HG03139 (cell line): ENCODE data around the gene THEM4.
"Not testable (repeated sequence)": the region's sequence is repeated elsewhere in the genome, so short reads cannot be mapped to it uniquely, and the experiment has no call there.

Experiments
- ATAC-seq: cut with Tn5 transposase; IDR thresholded peaks from one replicate; pipeline ENCODE4 v1.9.1; 2021; ENCODE audit not compliant: unreplicated experiment

The THEM4 gene

DNA sequence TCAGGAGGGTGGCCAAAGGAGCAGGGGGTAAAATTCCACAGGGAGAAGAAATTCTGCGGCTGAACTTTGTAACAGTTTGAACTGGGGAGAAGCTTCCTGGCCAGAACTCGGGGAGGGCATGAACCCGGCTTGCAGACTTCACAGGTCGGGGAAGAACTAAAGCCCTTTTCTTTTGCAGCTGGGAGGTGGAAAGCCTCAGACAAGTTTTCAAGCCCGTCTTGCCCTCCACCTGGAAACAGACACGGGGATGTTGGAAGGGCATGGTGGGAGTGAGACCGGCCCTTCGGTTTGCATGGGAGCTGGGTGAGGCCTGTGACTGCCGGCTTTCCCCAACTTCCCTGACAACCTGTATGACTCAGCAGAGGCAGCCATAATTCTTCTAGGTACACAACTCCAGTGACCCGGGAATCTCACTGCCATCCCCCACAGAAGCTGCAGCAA, 11.3 kb downstream of the THEM4 start:
- no peak for ATAC-seq

DNA sequence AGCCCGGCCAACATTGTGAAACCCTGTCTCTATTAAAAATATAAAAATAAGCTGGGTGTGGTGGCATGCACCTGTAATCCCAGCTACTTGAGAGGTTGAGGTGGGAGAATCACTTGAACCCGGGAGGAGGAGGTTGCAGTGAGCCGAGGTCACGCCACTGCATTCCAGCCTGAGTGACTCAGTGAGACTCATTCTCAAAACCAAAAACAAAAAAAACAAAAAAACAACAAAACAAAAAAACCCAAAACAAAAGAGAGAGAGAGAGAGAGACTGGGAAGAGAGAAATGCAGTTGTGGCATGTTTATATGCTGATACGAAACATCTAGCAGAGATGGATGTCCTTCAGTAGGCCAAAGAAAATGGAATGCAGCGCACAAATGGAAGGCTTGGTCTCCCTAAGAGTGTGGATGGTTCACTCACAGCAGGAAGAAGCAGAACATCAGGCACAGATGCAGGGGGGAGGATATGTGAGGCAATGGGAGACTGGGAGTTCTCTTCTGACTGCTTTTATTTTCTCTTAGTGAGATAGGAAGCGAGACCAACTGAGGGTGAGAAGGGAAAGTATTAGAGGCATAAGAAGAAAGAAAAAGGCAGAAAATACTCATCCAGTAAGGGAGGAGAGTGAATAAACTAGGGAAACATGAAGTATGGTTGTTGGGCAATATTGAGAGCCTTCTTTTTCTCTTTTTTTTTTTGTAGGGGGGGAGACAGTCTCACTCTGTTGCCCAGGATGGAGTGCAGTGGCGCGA, 16.0 kb downstream of the THEM4 start:
- no peak for ATAC-seq

DNA sequence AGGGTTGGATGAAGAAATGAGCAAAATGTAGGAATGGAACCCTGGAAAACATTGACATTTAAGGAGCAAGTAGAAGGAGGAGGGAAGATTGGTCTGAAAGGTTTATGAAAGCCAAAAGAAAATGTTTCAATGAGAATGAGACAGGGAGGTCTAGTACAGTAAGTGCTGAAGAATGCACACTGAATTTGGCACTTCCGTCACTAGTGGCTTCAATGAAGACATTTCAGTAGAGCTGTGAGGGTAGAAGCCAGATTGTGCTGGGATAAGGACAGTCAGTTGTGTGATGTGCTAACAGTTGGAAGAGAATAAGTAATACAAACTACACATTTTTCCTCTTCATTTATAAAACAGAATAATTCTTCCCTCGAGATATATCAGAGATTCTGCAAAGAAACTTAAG, 17.1 kb downstream of the THEM4 start:
- ATAC-seq: no peak

DNA sequence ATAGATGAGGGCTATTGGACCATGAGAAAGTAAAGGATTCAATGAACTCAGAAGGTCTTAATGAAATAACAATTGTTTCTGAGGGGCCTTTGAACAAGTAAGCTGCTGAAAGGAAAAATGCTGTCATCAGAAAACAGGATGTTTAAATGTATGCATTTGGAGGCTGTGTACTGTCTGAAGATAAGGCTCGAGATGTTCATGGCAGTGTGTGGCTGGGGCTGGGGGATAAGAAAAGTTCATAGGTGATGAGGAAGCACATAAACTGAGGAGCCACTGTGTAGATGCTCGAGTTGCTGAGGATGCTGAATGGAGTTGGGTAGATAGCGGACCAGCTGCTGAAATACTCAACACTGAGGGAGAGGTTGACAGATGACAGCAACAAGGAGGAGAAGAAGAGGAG, 17.8 kb downstream of the THEM4 start:
- no peak for ATAC-seq

DNA sequence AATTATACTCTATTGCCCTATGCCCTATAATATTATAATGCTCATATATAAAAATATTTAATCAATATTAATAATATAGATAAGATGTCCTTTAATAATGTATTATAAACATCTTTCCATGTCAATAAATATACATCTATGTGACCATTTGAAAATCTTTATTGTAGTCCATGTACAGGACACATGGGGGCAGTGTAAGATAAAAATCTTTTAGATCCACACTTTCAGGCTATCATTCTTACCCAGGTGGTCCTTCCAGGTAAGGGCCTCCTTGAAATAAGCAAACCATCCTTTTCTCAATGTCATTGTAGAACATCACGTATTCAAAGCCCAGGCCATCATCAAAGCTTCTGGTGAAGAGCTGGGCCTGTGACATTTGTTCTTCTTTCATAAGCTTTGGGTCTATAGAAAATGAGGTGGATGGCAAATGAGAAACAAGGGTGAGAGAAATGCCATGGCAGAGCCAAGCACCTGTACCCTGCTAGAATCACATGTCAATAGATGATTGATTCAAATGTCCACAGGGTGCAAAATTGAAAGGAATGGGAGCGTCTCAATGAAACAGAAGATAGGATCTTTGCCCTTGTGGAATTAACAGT, 20.2 kb downstream of the THEM4 start:
- no peak for ATAC-seq

DNA sequence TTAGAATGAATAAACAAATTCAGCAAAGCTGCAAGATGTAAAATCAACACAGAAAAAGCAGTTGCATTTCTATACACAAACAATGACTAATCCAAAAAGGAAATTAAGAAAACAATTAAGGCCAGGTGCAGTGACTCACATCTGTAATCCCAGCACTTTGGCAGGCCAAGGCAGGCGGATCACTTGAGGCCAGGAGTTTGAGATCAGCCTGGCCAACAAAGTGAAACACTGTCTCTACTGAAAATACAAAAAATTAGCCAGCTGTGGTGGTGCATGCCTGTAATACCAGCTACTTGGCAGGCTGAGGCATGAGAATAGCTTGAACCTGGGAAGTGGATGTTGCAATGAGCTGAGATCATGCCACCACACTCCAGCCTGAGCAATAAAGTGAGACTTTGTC, 22.3 kb downstream of the THEM4 start:
- ATAC-seq: no peak

DNA sequence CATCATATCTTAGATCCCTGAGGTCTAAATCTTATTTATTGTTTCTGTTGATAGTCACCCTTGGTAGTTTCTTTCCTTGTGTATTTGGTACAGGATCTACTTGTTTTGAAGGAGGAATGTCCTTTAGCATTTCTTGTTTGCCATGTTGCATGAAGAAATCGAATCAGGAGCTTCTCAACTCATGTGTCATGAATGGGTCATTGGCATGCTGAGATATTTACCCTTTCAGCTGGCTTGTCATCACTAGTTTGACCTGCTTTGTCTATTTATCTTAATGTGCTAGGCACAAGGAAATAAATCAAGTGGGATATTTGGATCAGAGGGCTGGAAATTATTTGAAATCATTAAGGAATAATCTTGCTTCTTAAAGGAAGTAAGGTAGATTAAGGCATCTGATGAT, 23.8 kb downstream of the THEM4 start:
- ATAC-seq: no peak

DNA sequence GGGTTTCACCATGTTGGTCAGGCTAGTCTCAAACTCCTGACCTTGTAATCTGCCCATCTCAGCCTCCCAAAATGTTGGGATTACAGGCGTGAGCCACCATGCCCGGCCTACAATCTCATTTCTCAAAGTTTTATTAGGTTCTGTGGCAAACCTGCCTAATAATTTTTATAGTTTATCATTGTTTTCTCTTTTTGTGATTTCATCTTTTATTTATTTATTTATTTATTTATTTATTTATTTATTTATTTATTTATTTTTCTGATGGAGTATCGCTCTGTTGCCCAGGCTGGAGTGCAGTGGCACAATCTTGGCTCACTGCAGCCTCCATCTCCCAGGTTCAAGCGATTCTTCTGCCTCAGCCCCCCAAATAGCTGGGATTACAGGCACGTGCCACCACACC, 24.4 kb downstream of the THEM4 start:
- ATAC-seq: not testable (repeated sequence)

DNA sequence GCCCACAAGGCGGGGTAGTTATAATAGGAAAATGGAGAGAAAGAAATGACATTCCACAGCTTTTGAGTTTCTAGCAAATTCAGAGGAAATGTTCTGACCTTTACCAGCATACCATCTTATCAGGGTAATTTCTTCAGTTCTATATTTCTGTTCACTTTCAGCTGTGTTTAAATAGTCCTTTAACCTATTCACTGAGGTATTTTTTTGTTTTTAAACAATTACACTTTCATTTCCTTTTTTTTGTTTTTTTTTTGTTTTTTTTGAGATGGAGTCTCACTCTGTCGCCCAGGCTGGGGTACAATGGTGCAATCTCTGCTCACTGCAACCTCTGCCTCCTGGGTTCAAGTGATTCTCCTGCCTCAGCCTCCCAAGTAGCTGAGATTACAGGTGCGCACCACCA, 24.9 kb downstream of the THEM4 start:
- ATAC-seq: not testable (repeated sequence)

DNA sequence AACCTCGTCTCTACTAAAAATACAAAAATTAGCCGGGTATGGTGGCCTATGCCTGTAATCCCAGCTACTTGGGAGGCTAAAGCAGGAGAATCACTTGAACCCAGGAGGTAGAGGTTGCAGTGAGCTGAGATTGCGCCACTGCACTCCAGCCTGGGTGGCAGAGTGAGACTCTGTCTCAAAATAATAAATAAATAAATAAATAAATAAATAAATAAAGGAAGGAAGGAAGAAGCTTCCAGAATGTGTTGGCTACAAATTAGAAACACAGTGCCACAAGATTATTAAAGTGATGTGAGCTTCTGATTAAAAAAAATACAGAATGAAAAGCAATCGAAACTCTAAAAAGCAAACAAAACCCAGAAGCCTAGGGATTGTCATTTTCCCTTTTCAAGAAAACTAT, 25.4 kb downstream of the THEM4 start:
- not testable (repeated sequence) for ATAC-seq

DNA sequence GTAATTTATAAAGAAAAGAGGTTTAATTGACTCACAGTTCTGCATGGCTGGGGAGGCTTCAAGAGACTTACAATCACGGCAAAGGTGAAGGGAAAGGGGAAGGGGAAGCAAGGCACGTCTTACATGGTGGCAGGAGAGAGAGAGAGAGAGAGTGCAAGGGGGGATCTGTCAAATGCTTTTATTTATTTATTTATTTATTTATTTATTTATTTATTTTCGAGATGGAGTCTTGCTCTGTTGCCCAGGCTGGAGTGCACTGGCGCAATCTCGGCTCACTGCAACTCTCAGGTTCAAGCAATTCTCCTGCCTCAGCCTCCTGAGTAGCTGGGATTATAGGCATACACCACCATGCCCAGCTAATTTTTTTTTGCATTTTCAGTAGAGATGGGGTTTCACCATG, 26.4 kb downstream of the THEM4 start:
- ATAC-seq: not testable (repeated sequence)

DNA sequence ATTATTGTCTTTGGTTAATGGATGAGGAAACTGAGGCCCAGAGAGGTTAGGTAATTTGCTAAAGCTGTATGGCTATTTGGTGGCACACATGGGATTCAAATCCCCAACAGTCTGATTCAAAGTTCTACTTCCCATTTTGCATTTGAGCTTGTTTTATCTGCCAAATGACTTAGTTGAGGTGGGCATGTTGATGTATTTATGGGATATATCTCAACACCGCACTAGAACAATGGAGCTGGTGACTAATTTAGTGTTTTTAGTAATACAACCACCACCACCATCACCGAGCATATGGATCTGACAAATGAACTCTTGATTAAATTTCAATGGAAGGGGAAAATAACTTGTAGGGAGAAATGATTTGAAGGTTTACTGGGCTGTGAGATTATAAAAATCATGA, 26.8 kb downstream of the THEM4 start:
- no peak for ATAC-seq

DNA sequence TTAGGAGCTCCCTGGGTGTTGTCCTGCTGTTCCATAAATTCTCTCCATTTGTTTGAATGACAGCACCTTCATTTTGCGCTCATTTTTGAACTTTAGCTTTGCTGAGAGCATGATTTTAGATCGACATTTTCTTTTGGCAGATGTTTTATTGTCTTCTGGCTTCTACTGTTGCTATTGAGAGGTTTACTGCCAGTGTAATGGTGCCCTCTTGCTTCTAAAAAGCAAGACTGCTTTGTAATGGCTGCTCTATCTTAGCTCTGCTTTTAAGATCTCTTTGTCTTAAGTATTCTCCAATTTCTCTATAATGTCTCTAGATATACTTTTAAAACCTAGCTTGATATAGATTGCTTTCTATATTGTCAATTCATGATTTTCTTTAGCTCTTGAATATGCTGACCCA, 27.8 kb downstream of the THEM4 start:
- ATAC-seq: no peak

DNA sequence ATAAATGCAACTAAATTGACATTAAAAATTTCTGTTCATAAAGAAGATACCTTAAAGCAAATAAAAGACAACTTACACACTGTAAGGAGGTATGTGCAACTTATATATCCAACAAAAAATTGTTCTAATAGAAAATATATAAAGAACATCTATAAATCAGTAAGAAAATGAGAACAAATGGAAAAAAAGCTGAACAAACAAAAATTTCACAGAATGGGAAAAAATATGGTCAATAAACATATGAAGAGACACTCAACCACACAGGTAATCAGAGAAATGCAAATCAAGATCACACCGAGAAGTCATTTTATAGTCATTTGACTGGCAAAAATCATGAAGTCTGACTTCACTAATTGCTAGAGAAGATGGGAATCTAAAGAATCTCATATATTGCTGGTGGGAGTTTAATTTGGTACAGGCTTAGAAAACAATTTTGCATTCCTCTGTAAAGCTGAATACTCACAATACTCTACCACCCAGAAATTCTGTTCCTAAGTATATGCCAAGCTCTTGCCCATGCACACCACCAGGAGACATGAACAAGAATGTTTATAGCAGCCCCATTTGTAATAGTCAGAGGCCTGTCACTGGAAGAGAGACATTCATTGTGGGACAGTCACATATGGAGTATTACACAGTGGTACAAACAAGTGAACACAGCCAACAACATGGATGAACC, 33.8 kb downstream of the THEM4 start:
- no peak for ATAC-seq

DNA sequence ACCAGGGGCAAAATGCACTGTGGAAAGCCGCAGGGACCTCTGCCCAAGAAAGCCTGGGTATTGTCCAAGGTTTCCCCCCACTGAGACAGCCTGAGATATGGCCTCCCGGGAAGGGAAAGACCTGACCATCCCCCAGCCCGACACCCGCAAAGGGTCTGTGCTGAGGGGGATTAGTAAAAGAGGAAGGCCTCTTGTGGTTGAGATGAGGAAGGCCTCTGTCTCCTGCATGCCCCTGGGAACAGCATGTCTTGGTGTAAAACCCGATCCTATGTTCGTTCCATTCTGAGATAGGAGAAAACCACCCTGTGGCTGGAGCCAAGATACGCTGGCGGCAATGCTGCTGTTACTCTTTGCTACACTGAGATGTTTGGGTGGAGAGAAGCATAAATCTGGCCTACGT, 36.5 kb downstream of the THEM4 start:
- ATAC-seq: not testable (repeated sequence)

DNA sequence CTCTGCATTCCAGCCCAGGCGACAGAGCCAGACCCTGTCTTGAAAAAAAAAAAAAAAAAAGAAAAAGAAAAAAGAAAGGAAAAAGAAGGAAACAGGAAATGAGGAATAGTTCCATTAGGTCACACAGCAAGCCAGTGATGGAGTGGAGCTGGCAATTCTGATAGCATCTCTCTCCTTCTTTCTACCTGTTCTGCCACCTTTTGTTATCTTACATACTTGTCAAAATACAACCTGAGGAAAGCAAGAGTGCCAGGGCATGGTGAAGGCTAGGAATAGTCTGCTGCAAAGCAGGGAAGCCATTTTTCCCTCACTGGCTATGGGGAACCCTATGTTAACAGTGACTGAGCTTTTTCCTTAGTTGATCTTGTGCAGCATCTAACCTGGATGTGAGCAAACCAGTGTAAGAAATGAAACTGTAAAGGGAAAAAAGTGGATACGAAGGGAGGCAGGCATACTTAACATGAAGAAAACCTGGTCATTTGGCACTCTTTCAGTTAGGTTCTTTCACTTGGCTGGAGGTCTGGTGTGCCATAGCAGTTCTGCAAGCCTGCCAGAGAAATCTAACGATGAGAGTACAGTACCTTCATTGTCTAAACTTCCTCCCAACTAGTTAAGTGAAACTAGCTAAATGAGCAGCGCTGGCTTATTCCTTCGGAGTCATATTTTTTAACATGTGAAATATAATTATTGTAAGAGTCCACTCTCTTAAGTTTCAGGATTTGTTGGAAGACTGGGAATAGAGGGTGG, 37.9 kb downstream of the THEM4 start:
- ATAC-seq: no peak

DNA sequence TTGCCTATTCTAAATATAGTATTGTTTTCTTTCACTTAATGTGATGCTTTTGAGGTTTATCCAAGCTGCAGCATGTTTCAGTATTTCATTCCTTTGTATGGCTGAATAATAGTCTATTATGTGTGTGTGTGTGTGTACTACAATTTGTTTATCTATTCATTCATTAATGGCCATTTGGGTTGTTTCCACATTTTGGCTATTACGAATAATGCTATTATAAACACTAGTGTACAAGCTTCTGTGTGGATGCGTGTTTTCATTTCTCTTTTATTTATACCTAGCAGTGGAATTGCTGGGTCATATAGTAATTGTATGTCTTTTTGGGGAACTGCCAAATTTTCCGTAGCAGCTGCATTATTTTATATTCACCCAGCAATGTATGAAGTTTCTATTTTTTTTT, 40.8 kb downstream of the THEM4 start:
- no peak for ATAC-seq

DNA sequence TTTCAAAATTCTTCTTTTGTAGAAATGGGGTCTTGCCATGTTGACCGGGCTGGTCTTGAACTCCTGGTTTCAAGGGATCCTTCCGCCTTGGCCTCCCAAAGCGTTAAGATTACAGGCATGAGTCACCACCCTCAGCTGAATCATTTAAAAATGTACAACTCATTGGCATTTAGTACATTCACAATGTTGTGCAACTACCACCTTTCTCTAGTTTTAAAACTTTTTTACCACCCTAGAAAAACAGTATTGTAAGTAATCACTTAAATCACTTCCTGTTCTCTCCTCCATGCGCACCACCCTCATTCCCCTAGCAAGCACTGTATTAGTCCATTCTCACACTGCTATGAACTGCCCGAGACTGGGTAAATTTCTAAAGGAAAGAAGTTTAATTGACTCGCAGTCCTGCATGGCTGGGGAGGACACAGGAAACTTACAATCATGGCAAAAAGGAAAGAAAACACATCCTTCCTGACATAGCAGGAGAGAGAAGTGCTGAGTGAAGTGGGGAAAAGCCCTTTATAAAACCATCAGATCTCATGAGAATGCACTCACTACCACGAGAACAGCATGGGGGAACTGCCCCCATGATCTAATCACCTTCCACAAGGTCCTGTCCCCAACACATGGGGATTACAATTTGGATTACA, 41.4 kb downstream of the THEM4 start:
- ATAC-seq: no peak

DNA sequence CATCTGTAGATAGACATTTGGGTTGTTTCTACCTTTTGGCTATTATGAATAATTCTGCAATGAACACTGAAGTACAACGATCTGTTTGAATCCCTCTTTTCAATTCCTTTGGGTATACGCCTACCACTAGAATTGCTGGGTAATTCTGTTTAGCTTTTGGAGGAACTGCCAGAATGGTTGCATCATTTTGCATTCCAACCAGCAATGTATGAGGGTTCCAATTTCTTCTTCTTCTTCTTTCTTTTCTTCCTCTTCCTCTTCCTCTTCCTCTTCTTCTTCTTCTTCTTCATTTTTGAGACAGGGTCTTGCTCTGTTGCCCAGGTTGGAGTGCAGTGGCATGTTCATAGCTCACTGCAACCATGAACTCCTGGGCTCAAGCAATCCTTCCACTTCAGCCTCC, 42.0 kb downstream of the THEM4 start:
- ATAC-seq: no peak

DNA sequence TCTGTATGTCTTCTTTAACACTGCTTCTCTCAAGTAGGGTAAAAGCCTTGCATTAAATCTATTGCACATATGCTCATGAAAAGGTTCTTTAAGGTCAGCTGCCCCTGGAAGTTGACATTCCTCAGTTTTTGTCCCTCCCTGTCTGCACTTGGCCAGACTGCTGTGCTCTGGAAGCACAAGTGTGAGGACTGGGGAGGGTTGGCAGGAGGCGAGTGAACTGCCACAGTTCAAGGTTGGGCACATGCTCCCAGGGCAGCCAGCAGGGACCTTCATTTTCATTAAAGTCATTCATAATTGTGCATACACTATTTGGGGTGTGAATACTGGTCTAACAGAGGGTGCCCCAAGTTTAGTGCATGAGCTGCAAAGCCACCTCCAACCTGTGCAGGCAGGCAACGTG, 44.9 kb downstream of the THEM4 start:
- ATAC-seq: no peak

DNA sequence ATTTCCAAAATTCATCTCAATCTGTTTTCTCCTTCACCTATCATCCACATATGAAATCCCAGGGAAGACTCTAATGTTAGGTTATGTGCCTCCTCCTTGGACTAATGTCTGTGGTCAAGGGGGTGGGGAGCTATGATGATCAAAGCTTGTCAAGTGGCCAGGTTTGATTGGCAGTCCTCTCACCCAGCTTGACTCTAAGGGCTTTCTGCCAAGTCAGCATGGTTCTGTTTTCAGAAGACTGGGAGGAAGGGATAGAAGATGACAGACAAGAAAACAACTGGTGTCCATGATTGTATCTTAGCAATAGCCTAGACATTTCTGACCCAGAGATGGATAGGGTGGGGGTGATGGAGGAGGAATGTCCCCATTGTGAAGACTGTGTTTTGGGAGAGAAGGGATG, 46.7 kb downstream of the THEM4 start:
- no peak for ATAC-seq
